ENCODE results near the gene NAXE. TPM values are rescaled to one million over a fixed set of nuclear protein-coding genes. Genes with fewer than 3 reads are reported as not detected.
"Not testable (repeated sequence)": the region's sequence is repeated elsewhere in the genome, so short reads cannot be mapped to it uniquely, and the experiment has no call there.

The NAXE gene
- polyA plus RNA-seq, 2 of the 4 experiments (the other 2 are of a cell fraction) = 81.4 to 119 TPM

DNA sequence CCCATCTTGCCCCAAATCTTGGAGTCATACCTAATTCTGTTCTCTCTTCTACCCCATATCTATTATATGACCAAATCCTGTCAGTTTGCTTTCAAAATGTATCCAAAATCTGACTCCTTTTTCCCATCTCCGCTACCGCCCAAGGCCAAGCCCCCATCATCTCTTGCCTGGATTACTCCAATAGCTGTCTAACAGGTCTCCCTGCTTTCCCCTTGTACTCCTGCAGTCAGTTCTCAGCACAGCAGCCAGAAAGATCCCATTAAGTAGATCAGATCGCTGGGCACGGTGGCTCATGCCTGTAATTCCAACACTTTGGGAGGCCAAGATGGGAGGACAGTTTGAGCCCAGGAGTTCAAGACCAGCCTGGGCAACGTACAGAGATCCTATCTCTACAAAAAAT lies 39.1 kb upstream of the NAXE start:
- H3K4me1 ChIP-seq = peaks cover 20% of the 10 kb centered on the region
- TF ChIP-seq PHF8 (IDR thresholded peaks at IDR 0.05; ENCODE audit: borderline replicate concordance, low read depth) (no peak), EHMT2 (IDR thresholded peaks at IDR 0.05; ENCODE audit: low read depth) (no peak), KDM1A (IDR thresholded peaks at IDR 0.05; ENCODE audit: low read depth) (no peak), GATA3 (IDR thresholded peaks at IDR 0.05; ENCODE audit: borderline replicate concordance) (no peak), FOXS1 (CRISPR knock-in tag; IDR thresholded peaks at IDR 0.05) (no peak), SREBF2 (IDR thresholded peaks at IDR 0.05) (no peak), NPAS2 (CRISPR knock-in tag; IDR thresholded peaks at IDR 0.05; ENCODE audit: borderline replicate concordance) (no peak), ZC3H11A (IDR thresholded peaks at IDR 0.05) (no peak), TP53 (CRISPR knock-in tag; IDR thresholded peaks at IDR 0.05) (no peak), RAD21 (conservative IDR thresholded peaks at IDR 0.05 in 1 of 2, IDR thresholded peaks at IDR 0.05 in 1 of 2) (no peak)
- TF ChIP-seq, protein P1, sequence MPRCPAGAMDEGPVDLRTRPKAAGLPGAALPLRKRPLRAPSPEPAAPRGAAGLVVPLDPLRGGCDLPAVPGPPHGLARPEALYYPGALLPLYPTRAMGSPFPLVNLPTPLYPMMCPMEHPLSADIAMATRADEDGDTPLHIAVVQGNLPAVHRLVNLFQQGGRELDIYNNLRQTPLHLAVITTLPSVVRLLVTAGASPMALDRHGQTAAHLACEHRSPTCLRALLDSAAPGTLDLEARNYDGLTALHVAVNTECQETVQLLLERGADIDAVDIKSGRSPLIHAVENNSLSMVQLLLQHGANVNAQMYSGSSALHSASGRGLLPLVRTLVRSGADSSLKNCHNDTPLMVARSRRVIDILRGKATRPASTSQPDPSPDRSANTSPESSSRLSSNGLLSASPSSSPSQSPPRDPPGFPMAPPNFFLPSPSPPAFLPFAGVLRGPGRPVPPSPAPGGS (IDR thresholded peaks at IDR 0.05) = no peak
- TF ChIP-seq, protein P2, sequence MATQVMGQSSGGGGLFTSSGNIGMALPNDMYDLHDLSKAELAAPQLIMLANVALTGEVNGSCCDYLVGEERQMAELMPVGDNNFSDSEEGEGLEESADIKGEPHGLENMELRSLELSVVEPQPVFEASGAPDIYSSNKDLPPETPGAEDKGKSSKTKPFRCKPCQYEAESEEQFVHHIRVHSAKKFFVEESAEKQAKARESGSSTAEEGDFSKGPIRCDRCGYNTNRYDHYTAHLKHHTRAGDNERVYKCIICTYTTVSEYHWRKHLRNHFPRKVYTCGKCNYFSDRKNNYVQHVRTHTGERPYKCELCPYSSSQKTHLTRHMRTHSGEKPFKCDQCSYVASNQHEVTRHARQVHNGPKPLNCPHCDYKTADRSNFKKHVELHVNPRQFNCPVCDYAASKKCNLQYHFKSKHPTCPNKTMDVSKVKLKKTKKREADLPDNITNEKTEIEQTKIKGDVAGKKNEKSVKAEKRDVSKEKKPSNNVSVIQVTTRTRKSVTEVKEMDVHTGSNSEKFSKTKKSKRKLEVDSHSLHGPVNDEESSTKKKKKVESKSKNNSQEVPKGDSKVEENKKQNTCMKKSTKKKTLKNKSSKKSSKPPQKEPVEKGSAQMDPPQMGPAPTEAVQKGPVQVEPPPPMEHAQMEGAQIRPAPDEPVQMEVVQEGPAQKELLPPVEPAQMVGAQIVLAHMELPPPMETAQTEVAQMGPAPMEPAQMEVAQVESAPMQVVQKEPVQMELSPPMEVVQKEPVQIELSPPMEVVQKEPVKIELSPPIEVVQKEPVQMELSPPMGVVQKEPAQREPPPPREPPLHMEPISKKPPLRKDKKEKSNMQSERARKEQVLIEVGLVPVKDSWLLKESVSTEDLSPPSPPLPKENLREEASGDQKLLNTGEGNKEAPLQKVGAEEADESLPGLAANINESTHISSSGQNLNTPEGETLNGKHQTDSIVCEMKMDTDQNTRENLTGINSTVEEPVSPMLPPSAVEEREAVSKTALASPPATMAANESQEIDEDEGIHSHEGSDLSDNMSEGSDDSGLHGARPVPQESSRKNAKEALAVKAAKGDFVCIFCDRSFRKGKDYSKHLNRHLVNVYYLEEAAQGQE (IDR thresholded peaks at IDR 0.05) = no peak
- TF ChIP-seq, protein P3, sequence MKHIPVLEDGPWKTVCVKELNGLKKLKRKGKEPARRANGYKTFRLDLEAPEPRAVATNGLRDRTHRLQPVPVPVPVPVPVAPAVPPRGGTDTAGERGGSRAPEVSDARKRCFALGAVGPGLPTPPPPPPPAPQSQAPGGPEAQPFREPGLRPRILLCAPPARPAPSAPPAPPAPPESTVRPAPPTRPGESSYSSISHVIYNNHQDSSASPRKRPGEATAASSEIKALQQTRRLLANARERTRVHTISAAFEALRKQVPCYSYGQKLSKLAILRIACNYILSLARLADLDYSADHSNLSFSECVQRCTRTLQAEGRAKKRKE (CRISPR knock-in tag; IDR thresholded peaks at IDR 0.05; ENCODE audit: low read depth) = no peak
- TF ChIP-seq, protein P4, sequence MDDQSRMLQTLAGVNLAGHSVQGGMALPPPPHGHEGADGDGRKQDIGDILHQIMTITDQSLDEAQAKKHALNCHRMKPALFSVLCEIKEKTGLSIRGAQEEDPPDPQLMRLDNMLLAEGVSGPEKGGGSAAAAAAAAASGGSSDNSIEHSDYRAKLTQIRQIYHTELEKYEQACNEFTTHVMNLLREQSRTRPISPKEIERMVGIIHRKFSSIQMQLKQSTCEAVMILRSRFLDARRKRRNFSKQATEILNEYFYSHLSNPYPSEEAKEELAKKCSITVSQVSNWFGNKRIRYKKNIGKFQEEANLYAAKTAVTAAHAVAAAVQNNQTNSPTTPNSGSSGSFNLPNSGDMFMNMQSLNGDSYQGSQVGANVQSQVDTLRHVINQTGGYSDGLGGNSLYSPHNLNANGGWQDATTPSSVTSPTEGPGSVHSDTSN (IDR thresholded peaks at IDR 0.05) = no peak
- TF ChIP-seq, protein P5, sequence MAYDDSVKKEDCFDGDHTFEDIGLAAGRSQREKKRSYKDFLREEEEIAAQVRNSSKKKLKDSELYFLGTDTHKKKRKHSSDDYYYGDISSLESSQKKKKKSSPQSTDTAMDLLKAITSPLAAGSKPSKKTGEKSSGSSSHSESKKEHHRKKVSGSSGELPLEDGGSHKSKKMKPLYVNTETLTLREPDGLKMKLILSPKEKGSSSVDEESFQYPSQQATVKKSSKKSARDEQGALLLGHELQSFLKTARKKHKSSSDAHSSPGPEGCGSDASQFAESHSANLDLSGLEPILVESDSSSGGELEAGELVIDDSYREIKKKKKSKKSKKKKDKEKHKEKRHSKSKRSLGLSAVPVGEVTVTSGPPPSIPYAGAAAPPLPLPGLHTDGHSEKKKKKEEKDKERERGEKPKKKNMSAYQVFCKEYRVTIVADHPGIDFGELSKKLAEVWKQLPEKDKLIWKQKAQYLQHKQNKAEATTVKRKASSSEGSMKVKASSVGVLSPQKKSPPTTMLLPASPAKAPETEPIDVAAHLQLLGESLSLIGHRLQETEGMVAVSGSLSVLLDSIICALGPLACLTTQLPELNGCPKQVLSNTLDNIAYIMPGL (CRISPR knock-in tag; IDR thresholded peaks at IDR 0.05; ENCODE audit: borderline replicate concordance) = no peak
- ATAC-seq (no peak), DNase-seq (ENCODE audit: low read depth in 1 of 2, low spot score in 1 of 2) (no peak), FAIRE-seq (no peak)
- H3K27ac ChIP-seq = peak overlapping the region in 1 of 2 experiments; percentile 57; a peak in 4 of 6 replicates
- H3K4me3 ChIP-seq = no peak overlapping the region
- peak overlapping the region; percentile 47 for H3K4me2 ChIP-seq
- 76% methylated on average over 5 of the region's 5 CpGs for WGBS (ENCODE audit: missing lambda C conversion rate)
- ChIA-PET CTCF (interaction anchor here (1.6 kb wide), 1 partner anchor 72 kb away, joined by 4 read pairs; no protein-coding TSS in a partner anchor), POLR2A (interaction anchor here (1.0 kb wide), 1 partner anchor 52 kb away, joined by 3 read pairs; the partner anchor contains the start of gene MEF2D)
- no peaks in the 10 kb centered on the region for H3K9me3 ChIP-seq

DNA sequence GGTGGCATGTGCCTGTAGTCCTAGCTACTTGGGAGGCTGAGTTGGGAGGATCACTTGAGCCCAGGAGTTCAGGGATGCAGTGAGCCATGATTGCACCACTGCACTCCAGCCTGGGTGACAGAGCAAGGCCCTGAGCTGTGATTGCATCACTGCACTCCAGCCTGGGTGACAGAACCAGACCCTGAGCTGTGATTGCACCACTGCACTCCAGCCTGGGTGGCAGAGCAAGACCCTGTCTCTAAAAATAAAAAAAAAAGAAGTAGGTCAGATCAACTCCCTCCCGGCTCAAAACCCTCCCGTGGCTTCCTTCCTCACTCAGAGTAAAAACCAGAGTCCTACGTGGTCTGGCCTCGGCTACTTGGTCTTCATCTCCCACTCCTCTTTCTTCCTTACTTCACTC lies 38.6 kb upstream of the NAXE start:
- FAIRE-seq; H3K9me3 ChIP-seq; H3K4me2 ChIP-seq; ATAC-seq; POLR2A ChIA-PET; CTCF ChIA-PET; DNase-seq (ENCODE audit: low read depth in 1 of 2, low spot score in 1 of 2); H3K4me3 ChIP-seq: not testable (repeated sequence)
- Histone ChIP-seq H3K27ac (peak overlapping the region in 1 of 2 experiments; percentile 57; a peak in 1 of 6 replicates), H3K4me1 (peaks cover 20% of the 10 kb centered on the region)
- TF ChIP-seq CEBPB (IDR thresholded peaks at IDR 0.05) = peak; percentile 31 to 34; a peak in 1 of 4 replicates
- 96% methylated on average over 4 of the region's 4 CpGs for WGBS (ENCODE audit: missing lambda C conversion rate)

Data from A549 (cell line).